Thyroid gland (tissue), 4 donors: ENCODE results near the gene FRMD4B.

Experiments
- CTCF ChIP-seq, 6 experiments: fragments of 200-600 bp in 3 of 6; fragments of 450-650 bp in 3 of 6; sonication (generic) in 3 of 6; IDR thresholded peaks; one replicate each; pipeline ENCODE4 v1.5.1; 2016 to 2019; ENCODE audit warnings: antibody characterized with exemption in 6 of 6, mild to moderate bottlenecking in 2 of 6, inconsistent platforms in 1 of 6, moderate library complexity in 1 of 6
- POLR2A ChIP-seq, 2 donors: fragments of 450-650 bp; IDR thresholded peaks; one replicate each; pipeline ENCODE4 v1.6.1; 2017; ENCODE audit warnings: antibody characterized with exemption in 2 of 2, mild to moderate bottlenecking in 2 of 2, moderate library complexity in 1 of 2

DNA sequence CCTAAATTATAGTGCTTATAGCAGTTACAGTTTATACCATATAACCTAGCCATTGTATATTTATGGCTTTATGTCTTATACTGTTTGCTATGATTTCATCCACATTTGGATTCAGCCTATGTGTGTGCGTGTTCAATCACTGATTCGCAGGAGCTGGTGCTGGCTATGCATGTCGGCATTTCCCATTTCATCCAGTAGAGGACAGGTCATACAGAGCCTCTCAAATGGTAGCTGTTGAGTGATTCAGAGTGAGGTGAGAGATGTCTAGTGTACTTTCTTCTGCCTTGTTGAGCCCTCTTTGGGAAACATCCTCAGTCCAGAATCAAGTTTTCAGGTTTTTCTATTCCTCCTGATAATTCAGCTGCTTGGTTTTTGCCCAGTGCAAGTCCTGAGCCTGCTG is 76.1 kb downstream of the FRMD4B start:
- TF ChIP-seq CTCF (IDR thresholded peaks at IDR 0.05) (peak in 5 of 6 experiments; percentile 34 to 49 (median 39)), POLR2A (IDR thresholded peaks at IDR 0.05) (no peak)
